ENCODE data around the gene NIPBL. TPM values are rescaled to one million over a fixed set of nuclear protein-coding genes. Genes with fewer than 3 reads are reported as not detected.

NIPBL gene
- total and polyA plus RNA-seq, 2 of the 8 experiments (the other 6 are each of a cell fraction or from before 2014, with no cell fraction given) = 21.1 to 53.5 TPM

GRCh38 chr5:36969700-36970395 lies 93.3 kb downstream of the NIPBL start:
- H4K20me1 ChIP-seq (replicated peaks in 1 of 2; ENCODE audit: control insufficient read depth in 1 of 2, insufficient read depth in 2 of 2, low read length in 2 of 2) = no peaks in the 10 kb centered on the region
- H3K9me3 ChIP-seq (ENCODE audit: insufficient read depth in 2 of 2, low read depth in 1 of 2, low read length in 1 of 2) = no peaks in the 10 kb centered on the region
- ChIA-PET CTCF (ENCODE audit: partially characterized antibody) (interaction anchor here (0.6 kb wide), 1 partner anchor 64 kb away, joined by 3 read pairs; no protein-coding TSS in a partner anchor), POLR2A (ENCODE audit: partially characterized antibody) (no interaction called here)
- no peak overlapping the region for H3K56ac ChIP-seq (replicated peaks; ENCODE audit: insufficient read length, low read depth, low read length)
- no peak overlapping the region for H2BK12ac ChIP-seq (ENCODE audit: low read depth, low read length)
- no peak overlapping the region for H3K27ac ChIP-seq (ENCODE audit: low read depth, low read length)
- H3K27me3 ChIP-seq (replicated peaks in 1 of 4; ENCODE audit: control insufficient read depth in 3 of 4, extremely low read depth in 1 of 4, insufficient read depth in 3 of 4, low read length in 3 of 4) = no peaks in the 10 kb centered on the region
- H3K4ac ChIP-seq (replicated peaks; ENCODE audit: insufficient read length, low read depth, low read length) = no peak overlapping the region
- no peak overlapping the region for H2BK5ac ChIP-seq (ENCODE audit: low read depth, low read length)
- no peak for FAIRE-seq
- no peaks in the 10 kb centered on the region for H3K79me2 ChIP-seq (ENCODE audit: control insufficient read depth in 1 of 2, insufficient read depth in 2 of 2, low read length in 2 of 2)
- H4K91ac ChIP-seq (replicated peaks; ENCODE audit: insufficient read length, low read length) = no peak overlapping the region
- H3K23ac ChIP-seq (ENCODE audit: insufficient read length) = no peak overlapping the region
- no peak overlapping the region for H3K9ac ChIP-seq (replicated peaks in 1 of 4; ENCODE audit: extremely low read depth in 1 of 4, low read depth in 3 of 4, low read length in 3 of 4)
- no peak overlapping the region for H2BK20ac ChIP-seq (ENCODE audit: low read length)
- H3K4me3 ChIP-seq (ENCODE audit: extremely low read depth in 1 of 4, insufficient read depth in 2 of 4, low read depth in 3 of 4, low read length in 4 of 4) = no peak overlapping the region
- H3K4me2 ChIP-seq (ENCODE audit: insufficient read depth in 1 of 2, low read depth in 2 of 2, low read length in 2 of 2) = no peak overlapping the region
- no peak overlapping the region for H3K18ac ChIP-seq (ENCODE audit: extremely low read depth, low read length)
- no peak overlapping the region for H2AK5ac ChIP-seq (ENCODE audit: low read depth, low read length)
- no peak for DNase-seq (ENCODE audit: low read depth in 1 of 2, low spot score in 2 of 2)
- no peak overlapping the region for H2AFZ ChIP-seq (ENCODE audit: low read length)
- no peak for TF ChIP-seq SAP30 (IDR thresholded peaks at IDR 0.05; ENCODE audit: insufficient read depth, insufficient replicate concordance, low read length)
- TF ChIP-seq KDM5A (IDR thresholded peaks at IDR 0.05; ENCODE audit: low read length) = no peak
- TF ChIP-seq POU5F1 (IDR thresholded peaks at IDR 0.05; ENCODE audit: low read depth, low read length) = no peak
- no peak for TF ChIP-seq YY1 (IDR thresholded peaks at IDR 0.05; ENCODE audit: low read depth, low read length)
- no peak for TF ChIP-seq SP1 (IDR thresholded peaks at IDR 0.05; ENCODE audit: low read depth, low read length)
- no peak for TF ChIP-seq MAFK (IDR thresholded peaks at IDR 0.05; ENCODE audit: low read depth, low read length)
- no peak for TF ChIP-seq EGR1 (IDR thresholded peaks at IDR 0.05; ENCODE audit: borderline replicate concordance, low read depth, low read length)
- TF ChIP-seq JUN (IDR thresholded peaks at IDR 0.05; ENCODE audit: low read depth, low read length) = no peak
- TF ChIP-seq RNF2 (IDR thresholded peaks at IDR 0.05; ENCODE audit: borderline replicate concordance, low read depth, low read length, missing control alignments, poor library complexity, severe bottlenecking) = no peak
- TF ChIP-seq SUZ12 (IDR thresholded peaks at IDR 0.05; ENCODE audit: low read length) = no peak
- no peak for TF ChIP-seq NANOG (IDR thresholded peaks at IDR 0.05; ENCODE audit: insufficient read depth, low read depth, low read length, poor library complexity, severe bottlenecking)
- no peak for TF ChIP-seq GTF2F1 (IDR thresholded peaks at IDR 0.05; ENCODE audit: borderline replicate concordance, low read depth, low read length)
- TF ChIP-seq SP2 (IDR thresholded peaks at IDR 0.05; ENCODE audit: low read length) = no peak
- H2BK15ac ChIP-seq (ENCODE audit: low read length) = no peak overlapping the region
- H3K14ac ChIP-seq (ENCODE audit: insufficient read length) = no peak overlapping the region
- no peaks in the 10 kb centered on the region for H3K23me2 ChIP-seq (ENCODE audit: low read depth, low read length)
- H3K36me3 ChIP-seq (ENCODE audit: control insufficient read depth in 2 of 4, insufficient read depth in 4 of 4, low read length in 3 of 4) = peaks cover 0 to 29% (median 1%) of the 10 kb centered on the region in 4 experiments; a peak in 3 of 8 replicates
- no peak overlapping the region for H4K5ac ChIP-seq (ENCODE audit: insufficient read length, low read depth, low read length)
- WGBS, 2 experiments (ENCODE audit: extremely low coverage in 1 of 2, insufficient coverage in 1 of 2, insufficient read length in 1 of 2, insufficient replicate concordance in 2 of 2, low coverage in 1 of 2, low lambda C conversion rate in 2 of 2, missing lambda C conversion rate in 1 of 2) = 91% methylated on average over 2 of the region's 2 CpGs; no CpG with 5 or more reads in 1 of the 2 experiments
- H2BK120ac ChIP-seq (replicated peaks; ENCODE audit: low read depth, low read length) = no peak overlapping the region
- no peak overlapping the region for H4K8ac ChIP-seq (ENCODE audit: extremely low read depth, insufficient read depth, low read length)
- no peaks in the 10 kb centered on the region for H3K79me1 ChIP-seq (ENCODE audit: low read depth, low read length)
- no peaks in the 10 kb centered on the region for H3K4me1 ChIP-seq (replicated peaks in 1 of 4; ENCODE audit: control insufficient read depth in 3 of 4, insufficient read depth in 4 of 4, low read length in 3 of 4)

Measured in H1 (cell line).